HG02610 (cell line): ENCODE results near the gene MAMLD1.

Source experiments
- ATAC-seq: cut with Tn5 transposase; IDR thresholded peaks from one replicate; pipeline ENCODE4 v1.9.1; 2021; ENCODE audit warnings: mild to moderate bottlenecking, moderate library complexity; ENCODE audit not compliant: unreplicated experiment

MAMLD1 gene

DNA sequence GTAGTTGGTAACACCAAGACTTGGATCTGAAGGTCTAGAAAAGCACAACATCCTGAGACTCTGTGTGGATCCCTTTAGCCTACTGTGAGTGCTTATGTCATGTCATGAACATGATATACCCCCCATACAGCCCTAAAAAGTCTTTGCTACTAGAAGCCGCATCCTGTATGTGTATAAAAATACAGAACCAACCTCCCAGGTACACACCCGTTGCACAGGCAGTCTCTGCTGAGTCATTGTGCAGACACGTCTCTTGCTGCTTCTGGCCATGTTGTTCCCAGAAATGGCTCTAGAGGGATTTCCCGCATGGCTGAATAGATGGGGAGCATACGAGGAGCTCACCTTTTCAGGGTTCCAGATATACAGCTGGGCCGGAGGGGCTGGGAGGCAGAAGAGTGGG, 93.3 kb downstream of the MAMLD1 start:
- no peak for ATAC-seq

GRCh38 chrX:150456941-150457340, 93.8 kb downstream of the MAMLD1 start:
- ATAC-seq, result no peak

DNA sequence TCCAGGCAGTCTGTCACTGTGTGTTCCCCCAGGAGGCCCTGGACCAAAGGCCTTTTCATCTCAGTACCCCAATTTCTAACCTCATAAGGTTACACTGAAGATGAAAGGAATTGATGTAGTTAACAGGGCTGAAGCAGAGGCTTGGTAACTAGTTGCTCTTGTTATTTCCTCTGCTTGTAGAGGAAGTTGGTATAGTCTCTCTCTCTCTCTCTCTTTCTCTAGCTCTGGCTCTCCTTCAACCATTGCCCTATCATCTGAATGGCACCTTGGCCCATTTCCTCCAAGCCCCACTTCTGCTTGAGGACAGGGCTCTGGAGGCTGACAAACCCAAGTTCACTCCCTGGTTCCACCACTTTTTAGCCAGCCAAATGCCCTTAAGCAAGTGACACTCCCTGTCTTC, 96.1 kb downstream of the MAMLD1 start:
- ATAC-seq, result no peak

- no peak for ATAC-seq
Observed at GRCh38 chrX:150460063-150460462, 96.9 kb downstream of the MAMLD1 start.

DNA sequence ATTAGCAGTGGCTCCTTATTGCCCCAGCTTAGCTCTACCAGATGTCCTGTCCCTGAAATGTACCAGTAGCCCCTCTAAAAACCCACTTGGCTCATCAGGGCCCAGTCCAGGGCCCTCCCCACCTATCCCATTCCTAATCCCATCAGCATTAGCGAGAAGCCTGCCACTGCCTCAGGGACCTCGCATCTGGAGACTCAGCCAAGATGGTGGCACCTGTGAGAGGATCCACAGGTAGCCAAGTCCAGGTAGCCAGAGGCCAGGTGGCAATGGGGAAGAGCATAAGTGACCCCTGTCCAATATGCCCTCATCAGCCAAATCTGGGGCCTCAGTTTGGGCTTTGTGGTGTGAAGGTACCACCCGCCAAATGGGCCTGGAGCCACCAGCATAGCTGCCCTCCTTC, 97.7 kb downstream of the MAMLD1 start:
- no peak for ATAC-seq

- no peak for ATAC-seq
Observed at GRCh38 chrX:150463566-150463965, 100.4 kb downstream of the MAMLD1 start.

GRCh38 chrX:150464001-150464400, 100.9 kb downstream of the MAMLD1 start:
- ATAC-seq, result no peak

DNA sequence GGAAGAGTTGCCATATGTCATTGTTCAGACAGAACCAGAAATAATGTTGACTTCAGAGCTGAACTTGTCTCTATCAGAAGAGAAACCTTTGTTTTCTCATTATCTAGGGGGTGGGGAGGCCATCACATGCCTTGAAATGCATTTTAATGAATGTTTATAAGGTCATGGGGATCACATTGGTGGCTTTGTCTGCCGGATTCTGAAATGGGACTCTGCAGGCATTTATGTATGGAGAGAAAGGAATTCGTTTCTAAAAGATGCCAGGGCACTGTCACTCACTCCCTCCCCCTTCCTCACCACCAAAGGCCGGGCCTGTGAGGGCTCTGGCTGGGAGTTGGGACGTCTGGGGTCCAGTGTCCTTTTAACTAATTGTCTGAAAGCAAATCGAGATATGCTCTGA, 102.2 kb downstream of the MAMLD1 start:
- ATAC-seq, result no peak

DNA sequence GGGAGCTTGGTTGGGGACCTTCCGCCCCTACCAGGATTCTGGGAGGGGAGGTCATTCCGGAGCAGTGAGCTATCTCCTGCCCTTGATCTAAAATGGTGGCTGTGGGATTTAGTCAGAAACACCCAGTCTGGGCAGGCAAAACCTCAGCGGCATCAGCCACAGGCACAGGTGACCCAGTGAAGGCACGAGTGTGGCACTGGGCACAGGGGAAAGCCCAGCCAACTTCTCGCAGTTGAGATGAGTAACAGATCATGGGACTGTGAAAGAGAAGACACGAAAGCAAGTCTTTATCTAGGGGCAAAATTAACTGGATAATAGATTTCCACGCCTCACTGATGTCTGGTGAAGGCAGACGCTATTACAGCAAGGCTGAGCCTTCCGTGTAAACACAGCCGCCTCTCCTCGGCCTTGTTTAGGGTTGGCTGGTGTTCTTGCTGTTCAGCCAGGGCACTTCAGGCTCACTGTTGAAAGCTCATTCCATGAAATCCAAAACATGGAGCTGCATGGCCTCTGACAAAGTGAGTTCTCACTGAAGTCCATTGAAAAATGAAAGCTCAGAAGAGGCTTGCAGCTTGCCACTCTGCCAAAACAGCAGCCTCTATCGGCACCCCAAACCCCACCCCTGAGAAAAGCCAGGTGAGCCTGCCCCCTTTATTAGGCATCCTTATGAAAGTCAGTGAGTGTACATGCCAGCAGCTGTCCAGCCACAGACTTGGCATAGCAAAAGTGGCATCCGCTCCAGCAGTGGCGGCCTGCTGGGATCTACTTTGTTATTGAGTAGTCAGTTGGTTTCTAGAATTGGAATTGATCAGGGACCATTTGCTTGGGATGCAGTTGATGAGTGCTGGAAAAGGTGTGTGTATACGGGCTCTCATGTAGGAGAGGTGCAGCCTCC, 103.0 kb downstream of the MAMLD1 start:
- ATAC-seq, result no peak

DNA sequence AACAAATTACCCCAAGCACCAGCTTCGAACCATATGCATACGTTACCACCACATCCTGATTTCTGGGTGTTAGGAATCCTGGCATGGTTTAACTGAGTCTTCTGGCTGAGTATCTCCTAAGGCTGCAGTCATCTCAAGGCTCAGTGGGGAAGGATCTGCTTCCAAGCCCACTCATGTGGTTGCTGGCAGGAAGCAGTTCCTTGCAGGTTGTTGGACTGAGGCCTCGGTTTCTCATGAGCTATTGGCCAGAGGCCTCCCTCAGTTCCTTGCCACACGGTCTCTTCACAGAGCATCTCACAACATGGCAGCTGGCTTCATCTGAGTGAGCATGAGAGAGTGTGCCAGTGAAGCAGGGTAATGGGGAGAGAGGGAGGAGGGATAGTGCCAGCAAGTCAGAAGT, 109.2 kb downstream of the MAMLD1 start:
- no peak for ATAC-seq

GRCh38 chrX:150473371-150473770, 110.3 kb downstream of the MAMLD1 start:
- no peak for ATAC-seq

DNA sequence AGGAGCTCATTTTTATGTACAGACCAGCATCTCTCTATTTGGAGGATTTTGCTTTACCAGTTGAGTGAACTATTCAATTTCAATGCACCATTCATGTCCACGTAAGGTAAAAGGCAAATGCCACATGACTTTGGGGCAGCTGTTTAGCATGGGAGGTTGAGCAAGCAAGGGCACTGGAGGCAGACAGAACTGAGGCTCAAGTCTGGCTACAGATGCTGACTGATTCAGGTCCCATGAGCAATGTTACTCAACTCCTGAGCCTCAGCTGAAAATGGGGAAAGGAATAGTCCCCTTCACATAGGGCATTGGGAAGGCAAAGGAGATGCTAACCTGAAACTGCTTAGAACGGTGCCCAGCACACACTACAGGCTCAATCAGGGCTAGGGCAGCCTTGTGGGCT, 112.3 kb downstream of the MAMLD1 start:
- no peak for ATAC-seq

DNA sequence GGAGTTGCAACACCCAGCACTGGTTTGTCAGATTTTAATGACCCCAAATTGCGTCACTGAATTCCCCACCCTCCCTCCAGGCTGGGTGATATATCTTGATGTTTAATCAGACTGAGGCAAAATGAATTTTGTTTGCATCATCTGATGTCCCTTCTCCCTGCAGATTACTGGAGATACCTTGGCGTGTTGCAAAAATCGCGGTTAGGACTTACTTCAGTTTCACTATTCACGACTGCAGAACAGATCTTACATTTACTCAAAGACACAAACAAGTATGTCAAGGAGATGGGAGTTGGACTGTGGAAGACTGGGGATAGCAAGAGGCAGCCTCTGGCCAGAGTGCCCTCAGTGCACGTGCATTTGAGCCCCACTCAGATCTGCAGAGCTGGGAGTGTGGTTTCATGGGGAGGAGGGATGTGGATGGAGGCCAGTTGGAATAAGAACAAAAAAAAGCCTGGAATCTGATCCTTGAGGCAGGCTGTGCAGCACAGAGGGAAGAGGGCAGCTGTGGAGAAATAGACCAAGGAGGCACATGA, 113.1 kb downstream of the MAMLD1 start:
- no peak for ATAC-seq

- no peak for ATAC-seq
Observed at GRCh38 chrX:150477371-150477770, 114.3 kb downstream of the MAMLD1 start.

- peak; percentile 47 for ATAC-seq
Observed at GRCh38 chrX:150478496-150479492, 115.7 kb downstream of the MAMLD1 start.

GRCh38 chrX:150482537-150483206, 119.6 kb downstream of the MAMLD1 start:
- ATAC-seq, result peak; percentile 93

GRCh38 chrX:150483356-150483985, 120.4 kb downstream of the MAMLD1 start:
- no peak for ATAC-seq

GRCh38 chrX:150486011-150486410, 122.9 kb downstream of the MAMLD1 start:
- ATAC-seq, result no peak

GRCh38 chrX:150487369-150488094, 124.4 kb downstream of the MAMLD1 start:
- no peak for ATAC-seq
